ENCODE results near the gene WWOX. TPM values are rescaled to one million over a fixed set of nuclear protein-coding genes. Genes with fewer than 3 reads are reported as not detected.

WWOX gene
- total and polyA plus RNA-seq, 2 of the 13 experiments (the other 11 are each of a cell fraction or from before 2014, with no cell fraction given): 9.1 to 37.4 TPM

GRCh38 chr16:78249056-78249455 lies 149.6 kb downstream of the WWOX start (continued):
- TF ChIP-seq, protein P1, sequence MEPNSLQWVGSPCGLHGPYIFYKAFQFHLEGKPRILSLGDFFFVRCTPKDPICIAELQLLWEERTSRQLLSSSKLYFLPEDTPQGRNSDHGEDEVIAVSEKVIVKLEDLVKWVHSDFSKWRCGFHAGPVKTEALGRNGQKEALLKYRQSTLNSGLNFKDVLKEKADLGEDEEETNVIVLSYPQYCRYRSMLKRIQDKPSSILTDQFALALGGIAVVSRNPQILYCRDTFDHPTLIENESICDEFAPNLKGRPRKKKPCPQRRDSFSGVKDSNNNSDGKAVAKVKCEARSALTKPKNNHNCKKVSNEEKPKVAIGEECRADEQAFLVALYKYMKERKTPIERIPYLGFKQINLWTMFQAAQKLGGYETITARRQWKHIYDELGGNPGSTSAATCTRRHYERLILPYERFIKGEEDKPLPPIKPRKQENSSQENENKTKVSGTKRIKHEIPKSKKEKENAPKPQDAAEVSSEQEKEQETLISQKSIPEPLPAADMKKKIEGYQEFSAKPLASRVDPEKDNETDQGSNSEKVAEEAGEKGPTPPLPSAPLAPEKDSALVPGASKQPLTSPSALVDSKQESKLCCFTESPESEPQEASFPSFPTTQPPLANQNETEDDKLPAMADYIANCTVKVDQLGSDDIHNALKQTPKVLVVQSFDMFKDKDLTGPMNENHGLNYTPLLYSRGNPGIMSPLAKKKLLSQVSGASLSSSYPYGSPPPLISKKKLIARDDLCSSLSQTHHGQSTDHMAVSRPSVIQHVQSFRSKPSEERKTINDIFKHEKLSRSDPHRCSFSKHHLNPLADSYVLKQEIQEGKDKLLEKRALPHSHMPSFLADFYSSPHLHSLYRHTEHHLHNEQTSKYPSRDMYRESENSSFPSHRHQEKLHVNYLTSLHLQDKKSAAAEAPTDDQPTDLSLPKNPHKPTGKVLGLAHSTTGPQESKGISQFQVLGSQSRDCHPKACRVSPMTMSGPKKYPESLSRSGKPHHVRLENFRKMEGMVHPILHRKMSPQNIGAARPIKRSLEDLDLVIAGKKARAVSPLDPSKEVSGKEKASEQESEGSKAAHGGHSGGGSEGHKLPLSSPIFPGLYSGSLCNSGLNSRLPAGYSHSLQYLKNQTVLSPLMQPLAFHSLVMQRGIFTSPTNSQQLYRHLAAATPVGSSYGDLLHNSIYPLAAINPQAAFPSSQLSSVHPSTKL (CRISPR knock-in tag; IDR thresholded peaks at IDR 0.05): peak; percentile 77
- TF ChIP-seq POGZ (CRISPR knock-in tag; IDR thresholded peaks at IDR 0.05) (peak; percentile 74; the same call in 1 of the 2 replicates), YEATS2 (CRISPR knock-in tag; IDR thresholded peaks at IDR 0.05; ENCODE audit: borderline replicate concordance) (no peak), ZBTB4 (CRISPR knock-in tag; IDR thresholded peaks at IDR 0.05; ENCODE audit: borderline replicate concordance) (peak; percentile 85; the same call in 1 of the 2 replicates), SOX13 (IDR thresholded peaks at IDR 0.05) (no peak), SOX13 (CRISPR knock-in tag; conservative IDR thresholded peaks at IDR 0.05 in 1 of 2, IDR thresholded peaks at IDR 0.05 in 1 of 2) (peak in 1 of 2 experiments; percentile 33; a peak in 2 of 4 replicates), NR2C2 (CRISPR knock-in tag; IDR thresholded peaks at IDR 0.05; ENCODE audit: borderline replicate concordance) (no peak), ZNF281 (CRISPR knock-in tag; IDR thresholded peaks at IDR 0.05; ENCODE audit: borderline replicate concordance) (no peak), ZNF547 (CRISPR knock-in tag; IDR thresholded peaks at IDR 0.05) (no peak)
- TF ChIP-seq, protein P2, sequence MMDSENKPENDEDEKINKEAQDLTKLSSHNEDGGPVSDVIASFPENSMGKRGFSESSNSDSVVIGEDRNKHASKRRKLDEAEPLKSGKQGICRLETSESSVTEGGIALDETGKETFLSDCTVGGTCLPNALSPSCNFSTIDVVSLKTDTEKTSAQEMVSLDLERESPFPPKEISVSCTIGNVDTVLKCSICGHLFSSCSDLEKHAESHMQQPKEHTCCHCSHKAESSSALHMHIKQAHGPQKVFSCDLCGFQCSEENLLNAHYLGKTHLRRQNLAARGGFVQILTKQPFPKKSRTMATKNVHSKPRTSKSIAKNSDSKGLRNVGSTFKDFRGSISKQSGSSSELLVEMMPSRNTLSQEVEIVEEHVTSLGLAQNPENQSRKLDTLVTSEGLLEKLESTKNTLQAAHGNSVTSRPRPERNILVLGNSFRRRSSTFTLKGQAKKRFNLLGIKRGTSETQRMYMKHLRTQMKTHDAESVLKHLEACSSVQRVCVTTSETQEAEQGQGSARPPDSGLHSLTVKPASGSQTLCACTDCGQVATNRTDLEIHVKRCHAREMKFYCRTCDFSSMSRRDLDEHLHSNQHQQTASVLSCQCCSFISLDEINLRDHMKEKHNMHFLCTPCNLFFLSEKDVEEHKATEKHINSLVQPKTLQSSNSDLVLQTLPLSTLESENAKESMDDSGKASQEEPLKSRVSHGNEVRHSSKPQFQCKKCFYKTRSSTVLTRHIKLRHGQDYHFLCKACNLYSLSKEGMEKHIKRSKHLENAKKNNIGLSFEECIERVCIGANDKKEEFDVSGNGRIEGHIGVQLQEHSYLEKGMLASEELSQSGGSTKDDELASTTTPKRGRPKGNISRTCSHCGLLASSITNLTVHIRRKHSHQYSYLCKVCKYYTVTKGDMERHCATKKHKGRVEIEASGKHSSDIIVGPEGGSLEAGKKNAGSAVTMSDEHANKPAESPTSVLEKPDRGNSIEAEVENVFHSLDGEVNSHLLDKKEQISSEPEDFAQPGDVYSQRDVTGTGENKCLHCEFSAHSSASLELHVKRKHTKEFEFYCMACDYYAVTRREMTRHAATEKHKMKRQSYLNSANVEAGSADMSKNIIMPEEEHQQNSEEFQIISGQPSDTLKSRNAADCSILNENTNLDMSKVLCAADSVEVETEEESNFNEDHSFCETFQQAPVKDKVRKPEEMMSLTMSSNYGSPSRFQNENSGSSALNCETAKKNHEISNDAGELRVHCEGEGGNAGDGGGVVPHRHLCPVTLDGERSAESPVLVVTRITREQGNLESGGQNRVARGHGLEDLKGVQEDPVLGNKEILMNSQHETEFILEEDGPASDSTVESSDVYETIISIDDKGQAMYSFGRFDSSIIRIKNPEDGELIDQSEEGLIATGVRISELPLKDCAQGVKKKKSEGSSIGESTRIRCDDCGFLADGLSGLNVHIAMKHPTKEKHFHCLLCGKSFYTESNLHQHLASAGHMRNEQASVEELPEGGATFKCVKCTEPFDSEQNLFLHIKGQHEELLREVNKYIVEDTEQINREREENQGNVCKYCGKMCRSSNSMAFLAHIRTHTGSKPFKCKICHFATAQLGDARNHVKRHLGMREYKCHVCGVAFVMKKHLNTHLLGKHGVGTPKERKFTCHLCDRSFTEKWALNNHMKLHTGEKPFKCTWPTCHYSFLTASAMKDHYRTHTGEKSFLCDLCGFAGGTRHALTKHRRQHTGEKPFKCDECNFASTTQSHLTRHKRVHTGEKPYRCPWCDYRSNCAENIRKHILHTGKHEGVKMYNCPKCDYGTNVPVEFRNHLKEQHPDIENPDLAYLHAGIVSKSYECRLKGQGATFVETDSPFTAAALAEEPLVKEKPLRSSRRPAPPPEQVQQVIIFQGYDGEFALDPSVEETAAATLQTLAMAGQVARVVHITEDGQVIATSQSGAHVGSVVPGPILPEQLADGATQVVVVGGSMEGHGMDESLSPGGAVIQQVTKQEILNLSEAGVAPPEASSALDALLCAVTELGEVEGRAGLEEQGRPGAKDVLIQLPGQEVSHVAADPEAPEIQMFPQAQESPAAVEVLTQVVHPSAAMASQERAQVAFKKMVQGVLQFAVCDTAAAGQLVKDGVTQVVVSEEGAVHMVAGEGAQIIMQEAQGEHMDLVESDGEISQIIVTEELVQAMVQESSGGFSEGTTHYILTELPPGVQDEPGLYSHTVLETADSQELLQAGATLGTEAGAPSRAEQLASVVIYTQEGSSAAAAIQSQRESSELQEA (CRISPR knock-in tag; IDR thresholded peaks at IDR 0.05; ENCODE audit: not compliant biosample characterization): no peak
